Keratinocyte (primary cell): ENCODE measurements around the gene RUNX1. TPM values are rescaled to one million over a fixed set of nuclear protein-coding genes. Genes with fewer than 3 reads are reported as not detected.
A peak's percentile ranks its signal among the peaks of the same experiment; 100 is the strongest.

ENCODE experiments used
- DNase-seq: peaks from one replicate; pipeline ENCODE4 v3.0.0-alpha.2; 2011; ENCODE audit warnings: low read depth, missing footprints, low spot score
- FAIRE-seq: peaks from 2 replicates; lab custom pipeline; 2011; peaks lifted over from hg19 to GRCh38; lab: Jason Lieb, UNC
- H2AFZ ChIP-seq: 2 replicates; pipeline ENCODE4 v1.6.0; 2012; ENCODE audit warnings: low read length, control low read depth, inconsistent platforms; ENCODE audit not compliant: control insufficient read depth
- H3K27ac ChIP-seq: 2 replicates; pipeline ENCODE4 v1.5.1; 2011; ENCODE audit warnings: low read length; ENCODE audit not compliant: control insufficient read depth, insufficient read depth
- H3K27me3 ChIP-seq: 3 replicates; pipeline ENCODE4 v1.6.0; 2011; ENCODE audit warnings: low read length; ENCODE audit not compliant: control insufficient read depth, insufficient read depth; ENCODE audit errors: extremely low read depth
- H3K36me3 ChIP-seq, 2 experiments: 2 replicates in 1 of 2; 3 replicates in 1 of 2; pipeline ENCODE4 v1.5.1; 2011; ENCODE audit warnings: low read length in 2 of 2, mild to moderate bottlenecking in 1 of 2; ENCODE audit not compliant: control insufficient read depth in 2 of 2, insufficient read depth in 2 of 2; ENCODE audit errors: extremely low read depth in 1 of 2
- H3K4me1 ChIP-seq: 3 replicates; pipeline ENCODE4 v1.5.1; 2011; ENCODE audit warnings: low read length; ENCODE audit not compliant: control insufficient read depth, insufficient read depth; ENCODE audit errors: extremely low read depth
- H3K4me2 ChIP-seq: 3 replicates; pipeline ENCODE4 v1.6.0; 2011; ENCODE audit warnings: low read depth, low read length; ENCODE audit not compliant: control insufficient read depth, insufficient read depth; ENCODE audit errors: extremely low read depth
- H3K4me3 ChIP-seq, 3 experiments: fragments of 200-600 bp in 1 of 3; sonication (generic) in 1 of 3; 2 replicates in 2 of 3; 3 replicates in 1 of 3; pipeline ENCODE4 v1.5.1; 2011 to 2016; ENCODE audit warnings: low read length in 3 of 3, mild to moderate bottlenecking in 3 of 3, control low read depth in 2 of 3, inconsistent platforms in 1 of 3, low read depth in 1 of 3, mixed read lengths in 1 of 3, mixed run types in 1 of 3, moderate library complexity in 1 of 3; ENCODE audit not compliant: control insufficient read depth in 2 of 3, insufficient read depth in 2 of 3; ENCODE audit errors: extremely low read depth in 1 of 3
- H3K79me2 ChIP-seq: 2 replicates; pipeline ENCODE4 v1.6.0; 2012; ENCODE audit warnings: low read length; ENCODE audit not compliant: control insufficient read depth, insufficient read depth
- H3K9ac ChIP-seq: 3 replicates; pipeline ENCODE4 v1.6.0; 2011; ENCODE audit warnings: low read length; ENCODE audit not compliant: control insufficient read depth, insufficient read depth; ENCODE audit errors: extremely low read depth
- H3K9me1 ChIP-seq: 3 replicates; pipeline ENCODE4 v1.6.0; 2011; ENCODE audit warnings: low read length; ENCODE audit not compliant: control insufficient read depth, insufficient read depth; ENCODE audit errors: extremely low read depth
- H3K9me3 ChIP-seq: 2 replicates; pipeline ENCODE4 v1.5.1; 2012; ENCODE audit warnings: low read depth, low read length; ENCODE audit not compliant: control insufficient read depth
- H4K20me1 ChIP-seq: 3 replicates; pipeline ENCODE4 v1.6.0; 2011; ENCODE audit warnings: low read length; ENCODE audit not compliant: control insufficient read depth, insufficient read depth; ENCODE audit errors: extremely low read depth
- CTCF ChIP-seq, 3 experiments: IDR thresholded peaks in 1 of 3; conservative IDR thresholded peaks in 1 of 3; optimal IDR thresholded peaks in 1 of 3; 2 replicates in 2 of 3; 3 replicates in 1 of 3; pipeline versions ENCODE3 to v1.5.1; 2011; ENCODE audit warnings: low read length in 3 of 3, mild to moderate bottlenecking in 3 of 3, moderate library complexity in 2 of 3, control low read depth in 1 of 3, inconsistent platforms in 1 of 3; ENCODE audit not compliant: insufficient read depth in 2 of 3; ENCODE audit errors: extremely low read depth in 1 of 3
- EZH2 ChIP-seq: IDR thresholded peaks from one replicate; pipeline ENCODE4 v1.6.1; 2012; ENCODE audit warnings: inconsistent platforms, mild to moderate bottlenecking, low read length, moderate library complexity
- dilution Hi-C: fragments of 300-500 bp; cut with MboI; formaldehyde crosslinking; loops from one replicate; pipeline ENCODE4 v1.7.0; 2020; ENCODE audit warnings: low sequenced_read_pairs; ENCODE audit not compliant: extremely low pct_ligation_motif_present
- polyA plus RNA-seq, 5 experiments: library from polyadenylated mRNA; depleted of rRNA in 3 of 5; stranded (reverse) in 3 of 5; stranded (forward) in 1 of 5; unstranded in 1 of 5; fragments of >200 nt; gene quantifications; 1 replicate in 1 of 5; 2 replicates in 3 of 5; 3 replicates in 1 of 5; pipeline versions ENCODE4 v1.2.1 to v1.2.3, GENCODE V29; 2011 to 2012; ENCODE audit warnings: missing spikeins in 2 of 5, low read depth in 1 of 5, low replicate concordance in 1 of 5

The RUNX1 gene
- polyA plus RNA-seq, 1 donor (not counting 4 experiments of a cell fraction or from before 2014, with no cell fraction given): 44.9 TPM

GRCh38 chr21:35071347-35071746, 22.2 kb upstream of the RUNX1 start:
- no peak overlapping the region for H3K9ac ChIP-seq
- no peak overlapping the region for H3K4me3 ChIP-seq
- DNase-seq: no peak
- H4K20me1 ChIP-seq: no peaks in the 10 kb centered on the region
- peak; percentile 5 for FAIRE-seq
- TF ChIP-seq EZH2: no peak
- TF ChIP-seq CTCF (optimal IDR thresholded peaks at IDR 0.05 in 1 of 3, IDR thresholded peaks at IDR 0.05 in 1 of 3, conservative IDR thresholded peaks at IDR 0.05 in 1 of 3; ENCODE audit: extremely low read depth in 1 of 3, insufficient read depth in 2 of 3, low read length in 3 of 3): no peak
- peaks cover 13% of the 10 kb centered on the region for H3K4me1 ChIP-seq
- no peaks in the 10 kb centered on the region for H3K9me1 ChIP-seq
- H3K4me2 ChIP-seq: no peak overlapping the region
- no peaks in the 10 kb centered on the region for H3K9me3 ChIP-seq
- no peaks in the 10 kb centered on the region for H3K36me3 ChIP-seq
- no peak overlapping the region for H3K27ac ChIP-seq
- H3K27me3 ChIP-seq: no peaks in the 10 kb centered on the region
- H3K79me2 ChIP-seq: no peaks in the 10 kb centered on the region
- dilution Hi-C loops: no loop called here
- H2AFZ ChIP-seq: no peak overlapping the region

- DNase-seq (no peak), FAIRE-seq (no peak)
- Histone ChIP-seq H3K27ac (no peak overlapping the region), H2AFZ (no peak overlapping the region), H3K4me2 (no peak overlapping the region), H3K9me3 (no peaks in the 10 kb centered on the region), H3K9me1 (no peaks in the 10 kb centered on the region), H3K9ac (no peak overlapping the region), H3K27me3 (no peaks in the 10 kb centered on the region), H3K4me3 (no peak overlapping the region), H4K20me1 (no peaks in the 10 kb centered on the region), H3K36me3 (no peaks in the 10 kb centered on the region), H3K79me2 (no peaks in the 10 kb centered on the region), H3K4me1 (peaks cover 9% of the 10 kb centered on the region)
- no peak for TF ChIP-seq CTCF (optimal IDR thresholded peaks at IDR 0.05 in 1 of 3, IDR thresholded peaks at IDR 0.05 in 1 of 3, conservative IDR thresholded peaks at IDR 0.05 in 1 of 3; ENCODE audit: extremely low read depth in 1 of 3, insufficient read depth in 2 of 3, low read length in 3 of 3)
- no peak for TF ChIP-seq EZH2
- dilution Hi-C loops: no loop called here
Observed at GRCh38 chr21:35070436-35070835, 21.3 kb upstream of the RUNX1 start.
